Omental fat pad (tissue), 4 donors: ENCODE data around the gene ADO. TPM values are rescaled to one million over a fixed set of nuclear protein-coding genes. Genes with fewer than 3 reads are reported as not detected.

Experiments
- ATAC-seq: fragments of 150-250 bp; one replicate; pipeline ENCODE4 v1.9.1; 2016; ENCODE audit warnings: mild to moderate bottlenecking, moderate library complexity; ENCODE audit not compliant: low FRiP score
- DNase-seq: peaks from one replicate; pipeline ENCODE4 v3.0.0-alpha.2; 2019; ENCODE audit warnings: low spot score
- total RNA-seq, 4 donors: library from RNA; depleted of rRNA; stranded (reverse); fragments of >200 nt; gene quantifications; one replicate each; pipeline ENCODE4 v1.1.0, GENCODE V29; 2016
- TF ChIP-seq, protein P1 (sequence below), 3 donors: fragments of 450-650 bp; IDR thresholded peaks; one replicate each; pipeline ENCODE4 v1.5.1; 2016 to 2017; ENCODE audit warnings: antibody characterized with exemption in 3 of 3, mild to moderate bottlenecking in 3 of 3, moderate library complexity in 2 of 3

ADO gene
- total RNA-seq, 4 donors from 2014 or later = 16.6 to 28.5 (median 20.6) TPM

DNA sequence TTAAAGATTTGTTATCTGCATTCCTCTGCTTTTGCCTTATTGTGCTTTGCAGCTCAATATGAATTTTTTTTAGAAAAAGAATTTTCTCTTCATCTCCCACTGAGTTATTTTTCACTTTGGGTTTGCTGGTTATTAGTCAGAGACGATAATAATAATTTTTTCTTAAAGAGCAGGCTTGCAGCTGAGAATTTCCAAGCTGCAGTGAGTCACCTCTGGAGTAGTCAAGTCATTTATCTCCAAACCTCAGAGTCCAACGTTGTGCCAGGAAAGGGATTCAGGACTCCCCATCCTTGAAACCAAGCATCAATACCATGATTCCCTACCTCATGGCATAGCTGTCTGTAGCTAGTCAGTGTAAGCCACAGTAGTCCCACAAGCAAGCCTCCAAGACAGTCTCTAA lies 26.8 kb downstream of the ADO start:
- TF ChIP-seq, protein P1, sequence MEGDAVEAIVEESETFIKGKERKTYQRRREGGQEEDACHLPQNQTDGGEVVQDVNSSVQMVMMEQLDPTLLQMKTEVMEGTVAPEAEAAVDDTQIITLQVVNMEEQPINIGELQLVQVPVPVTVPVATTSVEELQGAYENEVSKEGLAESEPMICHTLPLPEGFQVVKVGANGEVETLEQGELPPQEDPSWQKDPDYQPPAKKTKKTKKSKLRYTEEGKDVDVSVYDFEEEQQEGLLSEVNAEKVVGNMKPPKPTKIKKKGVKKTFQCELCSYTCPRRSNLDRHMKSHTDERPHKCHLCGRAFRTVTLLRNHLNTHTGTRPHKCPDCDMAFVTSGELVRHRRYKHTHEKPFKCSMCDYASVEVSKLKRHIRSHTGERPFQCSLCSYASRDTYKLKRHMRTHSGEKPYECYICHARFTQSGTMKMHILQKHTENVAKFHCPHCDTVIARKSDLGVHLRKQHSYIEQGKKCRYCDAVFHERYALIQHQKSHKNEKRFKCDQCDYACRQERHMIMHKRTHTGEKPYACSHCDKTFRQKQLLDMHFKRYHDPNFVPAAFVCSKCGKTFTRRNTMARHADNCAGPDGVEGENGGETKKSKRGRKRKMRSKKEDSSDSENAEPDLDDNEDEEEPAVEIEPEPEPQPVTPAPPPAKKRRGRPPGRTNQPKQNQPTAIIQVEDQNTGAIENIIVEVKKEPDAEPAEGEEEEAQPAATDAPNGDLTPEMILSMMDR (IDR thresholded peaks at IDR 0.05) = no peak
- no peak for ATAC-seq
- no peak for DNase-seq

DNA sequence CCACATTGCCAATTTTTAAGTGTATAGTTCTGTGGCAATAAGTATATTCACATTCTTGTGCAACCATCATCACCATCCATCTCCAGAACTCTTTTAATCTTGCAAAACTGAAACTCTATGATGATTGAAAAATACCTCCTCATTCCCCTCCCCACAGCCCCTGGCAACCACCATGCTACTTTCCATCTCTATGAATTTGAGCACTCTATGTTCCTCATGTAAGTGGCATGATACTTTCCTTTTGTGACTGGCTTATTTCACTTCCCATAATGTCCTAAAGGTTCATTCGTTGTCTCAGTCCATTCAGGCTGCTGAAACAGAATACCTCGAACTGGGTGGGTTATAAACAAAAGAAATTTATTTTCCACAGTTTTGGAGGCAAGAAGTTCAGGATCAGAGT lies 35.1 kb downstream of the ADO start:
- ATAC-seq (no peak), DNase-seq (no peak)
- TF ChIP-seq, protein P1 (IDR thresholded peaks at IDR 0.05) = no peak

DNA sequence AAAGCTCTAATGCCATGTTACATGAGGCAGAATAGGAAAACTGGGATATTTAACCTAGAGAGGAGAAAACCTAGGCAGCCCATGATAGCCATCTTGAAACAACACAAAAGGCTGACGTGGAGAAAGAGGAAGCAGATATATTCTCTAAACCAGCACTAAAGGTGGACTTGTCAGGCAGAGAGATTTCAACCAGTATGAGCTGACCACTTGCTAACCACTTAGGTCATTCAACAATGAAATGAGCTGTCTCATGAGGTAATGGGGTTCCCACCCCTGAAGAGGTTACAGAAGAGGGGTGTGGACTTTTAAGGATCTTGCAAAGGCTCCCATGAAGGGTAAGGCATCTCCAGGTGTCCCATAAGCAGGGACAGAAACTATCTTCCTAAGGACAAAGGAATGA lies 38.5 kb downstream of the ADO start:
- DNase-seq (no peak), ATAC-seq (no peak)
- TF ChIP-seq, protein P1 (IDR thresholded peaks at IDR 0.05) = no peak

DNA sequence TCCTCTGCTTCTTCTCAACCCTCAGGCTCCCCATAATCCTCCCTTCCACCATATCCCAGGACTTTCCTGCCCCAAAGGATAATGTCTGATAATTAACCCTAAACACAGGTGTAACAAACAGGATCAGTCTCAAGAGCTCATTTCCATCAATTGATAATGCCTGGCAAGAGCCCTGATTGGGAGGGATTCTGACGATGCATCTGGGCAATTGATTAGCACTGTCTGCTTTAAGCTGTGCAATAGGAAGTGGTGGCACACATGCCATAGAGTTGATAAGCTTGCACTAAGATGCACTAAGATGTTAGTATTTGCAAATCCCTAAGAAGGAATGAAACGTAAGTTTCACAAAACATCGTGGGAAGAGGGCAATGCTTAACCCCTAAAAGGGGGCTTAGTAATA lies 39.1 kb downstream of the ADO start:
- ATAC-seq (no peak), DNase-seq (no peak)
- TF ChIP-seq, protein P1 (IDR thresholded peaks at IDR 0.05) = no peak

DNA sequence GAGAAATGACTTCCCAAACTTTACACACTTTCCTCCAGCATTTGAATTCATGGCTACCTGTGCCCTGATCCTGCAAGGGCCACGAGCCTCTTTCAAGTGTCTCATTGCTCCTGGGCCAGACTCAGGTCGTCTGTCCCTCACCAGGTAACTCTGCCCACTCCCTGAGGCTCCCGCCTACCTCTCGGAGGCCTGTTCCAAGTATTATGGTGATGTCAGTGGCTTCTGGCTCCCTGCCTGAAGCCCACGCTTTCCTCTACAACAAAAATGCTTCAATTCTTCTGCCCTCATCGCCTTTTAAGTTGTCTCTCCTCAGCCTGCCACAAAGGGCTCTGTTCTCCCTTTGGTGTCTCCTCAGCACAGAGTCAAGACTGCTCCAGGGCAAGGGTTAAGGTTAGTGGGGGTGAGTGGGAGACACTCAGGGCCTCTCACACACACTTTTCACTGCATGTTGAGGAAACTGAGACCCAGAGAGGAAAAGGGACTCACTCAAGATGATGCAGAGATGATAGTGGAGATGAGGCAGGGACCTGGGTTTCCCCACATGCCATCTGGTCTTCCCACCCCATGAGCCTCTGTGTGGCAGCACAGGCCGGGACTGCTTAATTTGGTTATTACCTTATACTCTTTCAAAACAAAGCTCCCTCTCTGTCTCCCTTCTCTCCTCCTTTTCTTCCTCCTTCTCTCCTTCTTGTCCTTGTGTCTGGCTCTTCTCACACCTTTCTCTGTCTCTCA lies 39.9 kb downstream of the ADO start:
- DNase-seq (no peak), ATAC-seq (no peak)
- TF ChIP-seq, protein P1 (IDR thresholded peaks at IDR 0.05) = no peak

- ATAC-seq = no peak
- no peak for DNase-seq
- TF ChIP-seq, protein P1 (IDR thresholded peaks at IDR 0.05) = no peak
These were observed 42.9 kb downstream of the ADO start for GRCh38 chr10:62847433-62847832.

DNA sequence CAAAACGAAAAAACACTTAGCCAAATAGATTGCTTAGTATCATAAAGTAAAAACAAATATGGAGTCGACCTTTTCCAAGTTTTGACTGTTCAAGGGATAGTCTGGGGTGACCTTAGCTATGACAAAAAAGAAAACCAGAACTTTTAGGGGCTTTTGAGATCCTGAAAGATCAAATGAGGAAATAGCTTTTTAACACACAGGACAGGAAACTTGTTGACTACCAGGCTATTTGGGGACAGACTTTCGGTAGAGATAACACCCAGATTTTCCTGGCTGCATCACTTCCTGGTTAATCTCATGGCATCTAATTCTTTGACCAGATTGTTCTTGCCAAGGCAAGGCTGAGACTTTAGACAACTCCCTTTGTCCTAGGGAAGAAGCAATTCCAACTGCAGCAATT lies 46.1 kb downstream of the ADO start:
- DNase-seq (no peak), ATAC-seq (no peak)
- TF ChIP-seq, protein P1 (IDR thresholded peaks at IDR 0.05) = no peak
